PC-9 (cell line): ENCODE measurements around the gene SLC38A10. TPM values are rescaled to one million over a fixed set of nuclear protein-coding genes. Genes with fewer than 3 reads are reported as not detected.

ENCODE experiments used
- BruUV-seq: library from RNA; stranded (reverse); fragments of 400-500 nt; replicated peaks from 2 replicates; lab custom pipeline; 2021; lab: Mats Ljungman, UMichigan
- CTCF ChIA-PET: fragments of 300-600 bp; sonication (Branson Sonifier 250); formaldehyde crosslinking; loops from one replicate; lab custom pipeline; 2022; ENCODE audit warnings: antibody characterized with exemption; lab: Charles Lee
- POLR2A ChIA-PET: fragments of 300-600 bp; sonication (Branson Sonifier 250); formaldehyde crosslinking; loops from one replicate; lab custom pipeline; 2022; ENCODE audit warnings: antibody characterized with exemption; ENCODE audit not compliant: unreplicated experiment; lab: Charles Lee
- DNase-seq, 2 experiments: peaks; one replicate each; pipeline versions ENCODE4 v3.0.0 to v3.0.0-alpha.2; 2015 to 2022; ENCODE audit warnings: mixed read lengths in 1 of 2
- H2AFZ ChIP-seq: fragments of 200-600 bp; sonication (generic); 2 replicates; pipeline ENCODE4 v1.8.1; 2017; ENCODE audit warnings: antibody characterized with exemption
- H3F3A ChIP-seq: fragments of 200-600 bp; sonication (generic); 2 replicates; pipeline ENCODE4 v1.8.1; 2017; ENCODE audit warnings: antibody characterized with exemption, mild to moderate bottlenecking, low read depth; ENCODE audit not compliant: insufficient read depth
- H3K27ac ChIP-seq: fragments of 200-600 bp; sonication (generic); 2 replicates; pipeline ENCODE4 v1.6.1; 2016; ENCODE audit warnings: mixed run types
- H3K27me3 ChIP-seq: fragments of 200-600 bp; sonication (generic); 2 replicates; pipeline ENCODE4 v1.6.1; 2016; ENCODE audit warnings: low read depth, mixed run types; ENCODE audit not compliant: insufficient read depth
- H3K36me3 ChIP-seq: fragments of 200-600 bp; sonication (generic); 2 replicates; pipeline ENCODE4 v1.6.1; 2016; ENCODE audit warnings: low read depth, mixed run types
- H3K4me1 ChIP-seq: fragments of 200-600 bp; sonication (generic); replicated peaks from 2 replicates; pipeline ENCODE4 v1.6.1; 2016; ENCODE audit warnings: mixed run types; ENCODE audit not compliant: insufficient read depth
- H3K4me2 ChIP-seq: fragments of 200-600 bp; sonication (generic); 2 replicates; pipeline ENCODE4 v1.6.1; 2017; ENCODE audit warnings: mixed run types
- H3K4me3 ChIP-seq: fragments of 200-600 bp; sonication (generic); 2 replicates; pipeline ENCODE4 v1.6.1; 2016; ENCODE audit warnings: mixed run types
- H3K79me2 ChIP-seq: fragments of 200-600 bp; sonication (generic); 2 replicates; pipeline ENCODE4 v1.6.1; 2017; ENCODE audit warnings: low read depth, mixed run types
- H3K9me2 ChIP-seq: fragments of 200-600 bp; sonication (generic); 2 replicates; pipeline ENCODE4 v1.8.1; 2017; ENCODE audit warnings: mild to moderate bottlenecking; ENCODE audit not compliant: insufficient read depth
- H3K9me3 ChIP-seq: fragments of 200-600 bp; sonication (generic); 2 replicates; pipeline ENCODE4 v1.8.1; 2016; ENCODE audit warnings: low read depth; ENCODE audit not compliant: insufficient read depth
- H4K20me1 ChIP-seq: fragments of 200-600 bp; sonication (generic); 2 replicates; pipeline ENCODE4 v1.8.1; 2017; ENCODE audit not compliant: insufficient read depth
- EZH2 ChIP-seq: fragments of 200-600 bp; sonication (generic); IDR thresholded peaks from 2 replicates; pipeline ENCODE4 v1.8.0; 2017; ENCODE audit warnings: antibody characterized with exemption, low read depth
- intact Hi-C: fragments of 100-400 bp; cut with micrococcal nuclease; formaldehyde crosslinking; loops from one replicate; pipeline ENCODE4 v1.10.0; 2022; ENCODE audit not compliant: unreplicated experiment
- total RNA-seq: library from RNA; stranded (reverse); gene quantifications from 2 replicates; pipeline ENCODE4 v1.2.3, GENCODE V29; 2021
- TF ChIP-seq, protein P1 (sequence below): fragments of 200-600 bp; sonication (generic); conservative IDR thresholded peaks from 2 replicates; pipeline ENCODE4 v1.6.1; 2017; ENCODE audit warnings: mixed run types, antibody characterized with exemption, mild to moderate bottlenecking, moderate library complexity

SLC38A10 gene
- total RNA-seq, 1 experiment from 2014 or later: 127 TPM

DNA sequence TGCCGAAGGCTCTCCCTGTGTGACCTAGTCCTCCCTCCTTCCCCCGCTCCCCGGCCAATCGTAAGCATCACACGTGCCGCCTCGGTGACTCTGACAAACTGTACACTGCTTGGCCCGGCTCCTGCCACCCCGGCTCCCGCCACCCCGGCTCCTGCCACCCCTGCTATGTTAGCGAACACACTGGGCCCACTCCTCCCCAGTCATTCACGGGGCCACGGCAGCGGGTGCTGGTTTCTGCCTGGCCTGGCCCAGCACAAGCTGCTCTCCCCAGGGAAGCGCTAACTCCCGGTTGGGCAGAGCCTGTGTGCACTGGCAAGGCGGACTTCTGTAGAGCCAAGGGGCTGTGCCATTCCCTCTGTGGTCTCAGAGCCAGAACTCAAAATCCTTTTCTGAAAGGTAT lies 34.0 kb downstream of the SLC38A10 start:
- Histone ChIP-seq H2AFZ (no peak overlapping the region), H3K4me3 (no peak overlapping the region), H3K36me3 (no peaks in the 10 kb centered on the region), H3K27me3 (no peaks in the 10 kb centered on the region), H3F3A (no peaks in the 10 kb centered on the region), H3K27ac (no peak overlapping the region), H3K79me2 (no peaks in the 10 kb centered on the region), H3K4me1 (no peaks in the 10 kb centered on the region), H3K9me2 (no peaks in the 10 kb centered on the region), H3K4me2 (no peak overlapping the region), H4K20me1 (no peaks in the 10 kb centered on the region; the same call in 1 of the 2 replicates), H3K9me3 (no peaks in the 10 kb centered on the region)
- TF ChIP-seq EZH2: no peak
- TF ChIP-seq, protein P1, sequence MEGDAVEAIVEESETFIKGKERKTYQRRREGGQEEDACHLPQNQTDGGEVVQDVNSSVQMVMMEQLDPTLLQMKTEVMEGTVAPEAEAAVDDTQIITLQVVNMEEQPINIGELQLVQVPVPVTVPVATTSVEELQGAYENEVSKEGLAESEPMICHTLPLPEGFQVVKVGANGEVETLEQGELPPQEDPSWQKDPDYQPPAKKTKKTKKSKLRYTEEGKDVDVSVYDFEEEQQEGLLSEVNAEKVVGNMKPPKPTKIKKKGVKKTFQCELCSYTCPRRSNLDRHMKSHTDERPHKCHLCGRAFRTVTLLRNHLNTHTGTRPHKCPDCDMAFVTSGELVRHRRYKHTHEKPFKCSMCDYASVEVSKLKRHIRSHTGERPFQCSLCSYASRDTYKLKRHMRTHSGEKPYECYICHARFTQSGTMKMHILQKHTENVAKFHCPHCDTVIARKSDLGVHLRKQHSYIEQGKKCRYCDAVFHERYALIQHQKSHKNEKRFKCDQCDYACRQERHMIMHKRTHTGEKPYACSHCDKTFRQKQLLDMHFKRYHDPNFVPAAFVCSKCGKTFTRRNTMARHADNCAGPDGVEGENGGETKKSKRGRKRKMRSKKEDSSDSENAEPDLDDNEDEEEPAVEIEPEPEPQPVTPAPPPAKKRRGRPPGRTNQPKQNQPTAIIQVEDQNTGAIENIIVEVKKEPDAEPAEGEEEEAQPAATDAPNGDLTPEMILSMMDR: no peak
- DNase-seq: no peak
- CTCF ChIA-PET: no interaction called here
- POLR2A ChIA-PET: no interaction called here
- BruUV-seq: no TSS peak
- intact Hi-C loops: no loop called here

DNA sequence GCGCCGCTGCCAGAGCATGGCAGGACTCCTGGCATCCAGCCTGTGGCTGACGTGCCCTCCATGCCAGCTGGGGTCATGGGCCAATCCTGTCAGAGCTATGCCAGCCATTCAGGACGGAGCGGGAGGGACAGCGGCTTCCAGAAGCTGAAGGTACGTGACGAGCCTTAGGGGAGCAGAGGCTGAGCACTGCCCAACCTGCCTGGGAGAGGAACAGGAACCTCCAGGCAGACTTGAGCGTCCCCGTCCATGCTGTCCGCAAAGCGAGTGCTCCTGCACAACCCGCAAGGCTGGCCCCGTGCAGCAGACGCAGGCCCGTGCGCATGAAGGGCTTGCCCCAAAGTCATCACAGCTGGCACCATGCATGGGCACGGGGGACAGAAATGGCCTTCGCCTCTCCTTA lies 34.5 kb downstream of the SLC38A10 start:
- H3K4me2 ChIP-seq: no peak overlapping the region
- no peaks in the 10 kb centered on the region for H3F3A ChIP-seq
- H3K4me1 ChIP-seq: no peaks in the 10 kb centered on the region
- intact Hi-C loops: no loop called here
- H3K27ac ChIP-seq: no peak overlapping the region
- no peaks in the 10 kb centered on the region; the same call in 1 of the 2 replicates for H4K20me1 ChIP-seq
- no peaks in the 10 kb centered on the region for H3K27me3 ChIP-seq
- H3K9me3 ChIP-seq: no peaks in the 10 kb centered on the region
- no peak overlapping the region for H2AFZ ChIP-seq
- H3K79me2 ChIP-seq: no peaks in the 10 kb centered on the region
- H3K4me3 ChIP-seq: no peak overlapping the region
- H3K9me2 ChIP-seq: no peaks in the 10 kb centered on the region
- no peaks in the 10 kb centered on the region for H3K36me3 ChIP-seq
- TF ChIP-seq, protein P1: no peak
- TF ChIP-seq EZH2: no peak
- no peak for DNase-seq
- BruUV-seq: no TSS peak
- ChIA-PET CTCF (no interaction called here), POLR2A (no interaction called here)

DNA sequence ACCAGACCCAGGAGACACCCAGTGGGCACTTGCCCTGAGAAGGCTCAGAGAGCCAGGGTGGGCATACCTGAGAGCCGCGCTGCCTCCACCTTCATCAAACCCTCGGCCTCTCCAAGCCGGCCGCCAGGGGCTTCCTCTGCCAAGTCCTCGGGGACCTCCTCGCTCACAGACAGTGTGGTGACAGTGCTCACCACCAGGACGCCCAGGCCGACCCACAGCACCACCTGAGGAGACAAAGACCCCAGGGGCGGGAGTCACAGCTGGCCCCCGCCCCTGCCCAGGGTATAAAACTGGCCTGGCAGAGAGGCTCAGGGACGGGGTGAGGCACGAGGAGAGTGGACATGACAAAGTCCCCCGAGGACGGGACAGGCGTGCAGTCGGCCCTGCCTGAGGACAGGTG lies 34.9 kb downstream of the SLC38A10 start:
- H3K9me3 ChIP-seq: no peaks in the 10 kb centered on the region
- no TSS peak for BruUV-seq
- ChIA-PET POLR2A (no interaction called here), CTCF (no interaction called here)
- DNase-seq: no peak
- H3K36me3 ChIP-seq: no peaks in the 10 kb centered on the region
- H3K27ac ChIP-seq: no peak overlapping the region
- H4K20me1 ChIP-seq: no peaks in the 10 kb centered on the region; the same call in 1 of the 2 replicates
- H3F3A ChIP-seq: no peaks in the 10 kb centered on the region
- intact Hi-C loops: no loop called here
- no peak overlapping the region for H2AFZ ChIP-seq
- no peaks in the 10 kb centered on the region for H3K4me1 ChIP-seq
- no peaks in the 10 kb centered on the region for H3K27me3 ChIP-seq
- H3K79me2 ChIP-seq: no peaks in the 10 kb centered on the region
- H3K4me2 ChIP-seq: no peak overlapping the region
- H3K9me2 ChIP-seq: no peaks in the 10 kb centered on the region
- H3K4me3 ChIP-seq: no peak overlapping the region
- TF ChIP-seq, protein P1: no peak
- no peak for TF ChIP-seq EZH2
